HUES48 (cell line): ENCODE measurements around the gene SGCA.

Experiments used
- H3K27ac ChIP-seq: one replicate; pipeline ENCODE4 v1.7.0; 2013; ENCODE audit warnings: low read depth, low read length, inconsistent platforms
- H3K27me3 ChIP-seq: 2 replicates; pipeline ENCODE4 v1.6.1; 2013; ENCODE audit warnings: mild to moderate bottlenecking, low read length; ENCODE audit not compliant: control insufficient read depth, insufficient read depth
- H3K36me3 ChIP-seq: 2 replicates; pipeline ENCODE4 v1.6.1; 2013; ENCODE audit warnings: low read length; ENCODE audit not compliant: control insufficient read depth, insufficient read depth
- H3K4me1 ChIP-seq: 2 replicates; pipeline ENCODE4 v1.6.1; 2013; ENCODE audit warnings: mild to moderate bottlenecking, low read length; ENCODE audit not compliant: control insufficient read depth, insufficient read depth
- H3K4me3 ChIP-seq: 2 replicates; pipeline ENCODE4 v1.5.1; 2013; ENCODE audit warnings: mild to moderate bottlenecking, low read depth, low read length
- H3K9ac ChIP-seq: 2 replicates; pipeline ENCODE4 v1.6.1; 2013; ENCODE audit warnings: mild to moderate bottlenecking, low read depth, low read length, moderate library complexity
- H3K9me3 ChIP-seq: 2 replicates; pipeline ENCODE4 v1.6.1; 2013; ENCODE audit warnings: low read length; ENCODE audit not compliant: control insufficient read depth, insufficient read depth

The SGCA gene

GRCh38 chr17:50170662-50171370 lies 5.0 kb downstream of the SGCA start:
- Histone ChIP-seq H3K9me3 (no peaks in the 10 kb centered on the region), H3K27ac (no peak overlapping the region), H3K4me1 (no peaks in the 10 kb centered on the region), H3K9ac (no peak overlapping the region), H3K4me3 (no peak overlapping the region), H3K36me3 (no peaks in the 10 kb centered on the region), H3K27me3 (no peaks in the 10 kb centered on the region)

GRCh38 chr17:50171371-50172071 lies 5.7 kb downstream of the SGCA start:
- H3K27me3 ChIP-seq: no peaks in the 10 kb centered on the region
- H3K27ac ChIP-seq: no peak overlapping the region
- no peaks in the 10 kb centered on the region for H3K9me3 ChIP-seq
- H3K4me1 ChIP-seq: no peaks in the 10 kb centered on the region
- no peaks in the 10 kb centered on the region for H3K36me3 ChIP-seq
- H3K4me3 ChIP-seq: no peak overlapping the region
- H3K9ac ChIP-seq: no peak overlapping the region

GRCh38 chr17:50172130-50172529 lies 6.3 kb downstream of the SGCA start:
- H3K36me3 ChIP-seq: no peaks in the 10 kb centered on the region
- no peak overlapping the region for H3K4me3 ChIP-seq
- H3K9ac ChIP-seq: no peak overlapping the region
- H3K4me1 ChIP-seq: no peaks in the 10 kb centered on the region
- H3K27ac ChIP-seq: no peak overlapping the region
- no peaks in the 10 kb centered on the region for H3K27me3 ChIP-seq
- H3K9me3 ChIP-seq: no peaks in the 10 kb centered on the region

GRCh38 chr17:50172936-50173334 lies 7.1 kb downstream of the SGCA start:
- no peak overlapping the region for H3K9ac ChIP-seq
- H3K27ac ChIP-seq: peak overlapping the region; percentile 52

GRCh38 chr17:50173335-50173941 lies 7.6 kb downstream of the SGCA start:
- peak overlapping the region; percentile 52 for H3K27ac ChIP-seq
- peaks cover 10% of the 10 kb centered on the region for H3K4me1 ChIP-seq

More at GRCh38 chr17:50172936-50173334, 7.1 kb downstream of the SGCA start:
- H3K4me3 ChIP-seq: no peak overlapping the region
- no peaks in the 10 kb centered on the region for H3K36me3 ChIP-seq
- H3K27me3 ChIP-seq: no peaks in the 10 kb centered on the region
- H3K4me1 ChIP-seq: peaks cover 5% of the 10 kb centered on the region
- no peaks in the 10 kb centered on the region for H3K9me3 ChIP-seq

GRCh38 chr17:50174444-50174843 lies 8.6 kb downstream of the SGCA start:
- Histone ChIP-seq H3K9ac (no peak overlapping the region), H3K9me3 (no peaks in the 10 kb centered on the region), H3K27ac (no peak overlapping the region), H3K4me1 (peaks cover 14% of the 10 kb centered on the region), H3K4me3 (no peak overlapping the region), H3K27me3 (no peaks in the 10 kb centered on the region), H3K36me3 (no peaks in the 10 kb centered on the region)

More at GRCh38 chr17:50173335-50173941, 7.6 kb downstream of the SGCA start:
- H3K36me3 ChIP-seq: no peaks in the 10 kb centered on the region
- H3K27me3 ChIP-seq: no peaks in the 10 kb centered on the region
- H3K9me3 ChIP-seq: no peaks in the 10 kb centered on the region
- H3K4me3 ChIP-seq: no peak overlapping the region
- H3K9ac ChIP-seq: no peak overlapping the region

- Histone ChIP-seq H3K36me3 (no peaks in the 10 kb centered on the region), H3K27me3 (no peaks in the 10 kb centered on the region), H3K4me3 (no peak overlapping the region), H3K4me1 (peaks cover 14% of the 10 kb centered on the region), H3K9ac (no peak overlapping the region), H3K9me3 (no peaks in the 10 kb centered on the region), H3K27ac (no peak overlapping the region)
Observed at GRCh38 chr17:50175035-50175807, 9.4 kb downstream of the SGCA start.

- Histone ChIP-seq H3K27me3 (no peaks in the 10 kb centered on the region), H3K27ac (no peak overlapping the region), H3K36me3 (no peaks in the 10 kb centered on the region), H3K9me3 (no peaks in the 10 kb centered on the region), H3K9ac (no peak overlapping the region), H3K4me3 (no peak overlapping the region), H3K4me1 (peaks cover 14% of the 10 kb centered on the region)
Observed at GRCh38 chr17:50176559-50177357, 11.0 kb downstream of the SGCA start.

- H3K4me1 ChIP-seq: peaks cover 14% of the 10 kb centered on the region
- no peak overlapping the region for H3K4me3 ChIP-seq
- H3K9me3 ChIP-seq: no peaks in the 10 kb centered on the region
- H3K36me3 ChIP-seq: no peaks in the 10 kb centered on the region
- no peaks in the 10 kb centered on the region for H3K27me3 ChIP-seq
- peak overlapping the region; percentile 55; the same call in 1 of the 2 replicates for H3K9ac ChIP-seq
- H3K27ac ChIP-seq: peak overlapping the region; percentile 37
Observed at GRCh38 chr17:50177476-50177875, 11.7 kb downstream of the SGCA start.
